NCI-H345 treated with DMSO at 0.1 percent for 48 hours (cell line): ENCODE data around the gene FBXO4.

ENCODE experiments used
- DNase-seq: peaks from one replicate; lab custom pipeline; 2025; ENCODE audit not compliant: unreplicated experiment; lab: John Stamatoyannopoulos, UW

FBXO4 gene, protein sequence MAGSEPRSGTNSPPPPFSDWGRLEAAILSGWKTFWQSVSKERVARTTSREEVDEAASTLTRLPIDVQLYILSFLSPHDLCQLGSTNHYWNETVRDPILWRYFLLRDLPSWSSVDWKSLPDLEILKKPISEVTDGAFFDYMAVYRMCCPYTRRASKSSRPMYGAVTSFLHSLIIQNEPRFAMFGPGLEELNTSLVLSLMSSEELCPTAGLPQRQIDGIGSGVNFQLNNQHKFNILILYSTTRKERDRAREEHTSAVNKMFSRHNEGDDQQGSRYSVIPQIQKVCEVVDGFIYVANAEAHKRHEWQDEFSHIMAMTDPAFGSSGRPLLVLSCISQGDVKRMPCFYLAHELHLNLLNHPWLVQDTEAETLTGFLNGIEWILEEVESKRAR

DNA sequence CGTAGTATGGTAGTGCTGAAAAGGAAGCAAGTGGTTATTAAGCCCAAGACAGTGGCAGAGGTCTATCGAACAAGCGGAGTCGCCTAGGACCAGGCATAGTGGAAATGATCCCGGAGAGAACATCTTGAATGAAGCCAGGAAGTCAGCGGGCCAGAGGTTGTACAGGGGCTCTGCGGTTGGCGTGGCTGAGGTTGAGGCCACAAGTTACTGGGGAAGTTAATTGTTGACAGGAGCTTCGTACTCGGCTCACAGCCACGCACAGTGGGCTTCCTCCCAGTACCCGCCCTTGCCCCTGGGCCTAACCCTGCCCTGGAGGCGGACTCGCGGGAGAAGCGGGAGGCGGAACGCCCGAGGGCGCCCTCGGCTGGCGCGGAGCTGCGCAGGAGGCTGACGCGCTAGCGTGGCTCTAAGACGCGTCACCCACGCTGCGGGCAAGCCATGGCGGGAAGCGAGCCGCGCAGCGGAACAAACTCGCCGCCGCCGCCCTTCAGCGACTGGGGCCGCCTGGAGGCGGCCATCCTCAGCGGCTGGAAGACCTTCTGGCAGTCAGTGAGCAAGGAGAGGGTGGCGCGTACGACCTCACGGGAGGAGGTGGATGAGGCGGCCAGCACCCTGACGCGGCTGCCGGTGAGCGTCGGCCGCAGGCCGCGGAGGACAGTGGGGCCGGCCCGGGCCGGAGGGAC is at the start of gene FBXO4:
TSS of gene FBXO4 (plus strand) at position 410 of the 683 bp plus-strand sequence. CDS start at position 439, 29 bp downstream.
- DNase-seq: peak; percentile 40

DNA sequence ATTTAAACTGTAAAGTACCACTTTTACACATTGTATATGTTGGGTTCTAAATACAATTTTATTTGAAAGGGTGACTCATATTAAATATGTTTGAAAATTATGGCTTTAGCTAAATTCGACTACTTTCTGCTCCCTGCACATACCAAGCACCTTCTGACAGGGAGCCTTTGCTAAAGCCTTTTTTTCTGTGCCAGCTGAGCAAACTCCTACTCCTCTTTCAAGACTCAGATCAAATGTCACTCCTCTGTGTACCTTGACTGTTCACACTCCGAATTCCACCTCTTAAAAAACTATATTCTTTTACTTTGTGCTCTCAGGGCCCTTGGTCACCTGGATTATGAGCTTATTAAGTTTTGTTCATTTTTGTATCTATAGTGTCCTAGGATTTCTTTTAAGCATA is 48.4 kb upstream of the FBXO4 start:
- no peak for DNase-seq

DNA sequence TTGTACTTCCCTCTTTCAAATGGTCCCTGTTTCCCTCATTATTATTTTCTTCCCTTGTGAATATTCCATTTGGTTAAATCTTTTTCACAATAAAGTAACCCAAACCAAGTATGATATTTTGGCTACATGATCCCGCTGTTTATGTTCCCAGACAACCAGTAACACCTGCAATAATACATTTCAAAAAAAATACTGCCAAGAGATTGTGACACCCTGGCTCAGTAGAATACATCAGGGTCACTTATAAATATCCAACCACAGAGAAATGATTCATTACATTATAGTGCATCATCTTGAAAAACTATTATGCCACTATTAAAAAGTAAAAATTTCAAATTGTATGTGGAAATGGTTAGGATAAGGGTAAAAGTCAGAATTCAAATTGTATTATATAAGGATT is 47.7 kb upstream of the FBXO4 start:
- DNase-seq: no peak

DNA sequence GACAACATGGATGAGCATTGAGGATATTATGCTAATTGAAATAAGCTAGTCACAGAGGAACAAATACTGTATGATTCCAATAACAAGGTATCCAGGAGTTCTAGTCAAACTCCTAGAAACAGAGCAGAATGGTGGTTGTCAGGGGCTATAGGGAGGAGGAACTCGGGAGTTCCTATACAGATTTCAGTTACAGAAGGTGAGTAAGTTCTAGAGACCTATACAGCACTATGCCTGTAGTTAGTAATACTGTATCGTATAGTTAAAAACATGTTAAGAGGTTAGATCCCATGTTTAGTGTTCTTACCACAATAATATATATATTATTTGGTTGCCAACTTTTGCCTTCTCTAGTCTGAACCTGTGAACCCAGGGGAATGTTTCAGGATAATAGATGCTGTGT is 46.9 kb upstream of the FBXO4 start:
- no peak for DNase-seq

DNA sequence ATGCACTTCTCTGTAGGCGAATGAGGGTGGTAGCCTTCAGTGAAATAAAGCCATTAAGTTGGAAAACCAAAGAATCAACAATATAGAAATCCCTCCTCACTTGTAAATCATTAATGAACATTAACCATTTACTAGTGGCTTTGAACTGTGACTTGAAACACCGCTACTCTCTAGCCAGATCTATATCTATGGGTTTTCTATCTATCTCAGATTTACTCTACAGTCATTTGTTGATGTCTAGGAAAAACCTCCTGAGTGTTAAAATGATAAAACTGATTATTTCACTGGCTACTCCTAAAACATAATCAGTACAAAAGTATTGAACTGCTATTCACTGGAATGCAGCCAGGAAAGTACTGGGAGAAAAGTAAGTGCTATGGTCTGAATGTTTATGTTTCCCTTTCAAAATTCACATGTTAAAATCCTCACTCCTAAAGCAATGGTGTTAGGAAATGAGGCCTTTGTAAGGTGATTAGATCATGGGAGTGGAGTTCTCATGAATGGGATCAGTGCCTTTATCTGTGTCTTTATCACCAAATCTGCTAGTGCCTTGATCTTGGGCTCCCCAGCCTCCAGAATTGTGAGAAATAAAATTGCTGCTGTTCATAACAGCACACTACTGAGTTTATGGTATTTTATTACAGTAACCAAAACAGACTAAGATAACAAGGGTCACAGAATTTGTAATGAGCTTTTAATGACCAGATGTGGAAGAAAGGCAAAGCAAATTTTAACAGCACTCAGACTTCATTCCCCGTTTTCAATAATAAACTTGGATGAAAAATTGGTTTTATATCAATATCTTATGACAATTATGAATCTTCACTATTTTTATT is 46.2 kb upstream of the FBXO4 start:
- DNase-seq: no peak

DNA sequence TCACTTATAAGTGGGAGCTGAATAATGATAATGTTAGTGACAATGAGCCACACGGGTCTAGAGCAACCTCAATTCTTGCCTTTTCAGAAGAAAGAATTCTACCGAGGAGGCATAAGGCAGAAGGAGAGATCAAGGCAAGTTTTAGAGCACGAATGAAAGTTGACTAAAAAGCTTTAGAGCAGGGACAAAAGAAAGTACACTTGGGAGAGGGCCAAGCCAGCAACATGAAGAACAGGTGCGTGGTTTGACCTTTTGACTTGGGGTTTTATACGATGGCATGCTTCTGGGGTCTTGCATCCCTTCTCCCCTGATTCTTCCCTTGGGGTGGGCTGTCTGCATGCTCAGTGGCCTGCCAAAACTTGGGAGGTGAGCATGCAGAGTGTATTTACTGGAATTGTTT is 42.3 kb upstream of the FBXO4 start:
- no peak for DNase-seq

DNA sequence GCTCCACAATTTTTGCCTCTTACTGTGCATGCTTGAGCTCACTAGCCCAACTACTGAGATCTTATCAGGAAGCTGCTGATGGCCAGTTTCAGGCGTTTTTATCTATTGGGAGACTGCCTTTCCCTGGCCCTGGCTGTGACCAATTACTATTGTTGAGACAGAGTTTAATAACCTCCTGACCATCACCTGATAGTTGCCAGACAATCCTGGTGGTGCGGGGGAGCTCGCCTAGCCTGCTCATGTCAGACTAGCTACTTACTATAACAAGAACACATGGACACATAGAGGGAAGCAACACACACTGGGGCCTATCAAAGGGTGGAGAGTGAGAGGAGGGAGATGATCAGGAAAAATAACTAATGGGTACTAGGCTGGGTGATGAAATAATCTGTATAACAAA is 41.8 kb upstream of the FBXO4 start:
- DNase-seq: no peak

DNA sequence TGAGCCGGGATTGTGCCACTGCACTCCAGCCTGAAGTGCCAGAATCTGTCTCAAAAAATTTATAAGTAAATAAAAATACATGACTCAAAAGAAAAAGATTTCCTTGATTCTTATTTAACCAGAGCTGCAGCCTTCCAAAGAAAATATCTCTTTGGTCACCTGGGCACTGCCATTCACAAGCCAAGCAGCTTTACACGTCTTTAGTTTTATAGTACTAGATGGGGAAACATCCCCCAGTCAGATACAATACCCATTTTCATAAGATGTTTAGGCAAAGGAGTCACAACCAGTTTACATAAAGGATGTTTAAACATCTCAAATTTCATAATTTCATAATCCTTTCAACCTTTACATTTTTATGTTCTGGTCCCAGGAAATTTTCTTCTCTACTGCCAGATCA is 41.1 kb upstream of the FBXO4 start:
- DNase-seq: no peak

DNA sequence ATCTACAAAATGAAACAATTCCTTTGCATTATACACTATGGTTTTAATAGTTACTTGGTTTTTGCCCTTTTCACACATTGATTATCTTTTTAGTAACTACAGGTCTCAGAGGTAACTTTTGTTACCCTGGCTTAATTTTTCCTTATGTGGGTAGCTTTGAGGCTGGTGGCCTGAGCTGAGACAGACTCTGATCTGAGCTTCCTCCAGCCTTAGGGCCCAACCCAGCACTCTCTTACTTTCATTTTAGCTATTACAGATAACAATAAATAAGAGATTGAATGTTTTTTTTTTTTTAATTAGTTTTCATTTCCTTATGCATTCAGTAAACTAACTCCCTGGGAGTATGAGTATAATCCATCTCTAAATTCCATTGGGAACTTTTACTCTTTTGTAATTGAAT is 39.8 kb upstream of the FBXO4 start:
- no peak for DNase-seq

DNA sequence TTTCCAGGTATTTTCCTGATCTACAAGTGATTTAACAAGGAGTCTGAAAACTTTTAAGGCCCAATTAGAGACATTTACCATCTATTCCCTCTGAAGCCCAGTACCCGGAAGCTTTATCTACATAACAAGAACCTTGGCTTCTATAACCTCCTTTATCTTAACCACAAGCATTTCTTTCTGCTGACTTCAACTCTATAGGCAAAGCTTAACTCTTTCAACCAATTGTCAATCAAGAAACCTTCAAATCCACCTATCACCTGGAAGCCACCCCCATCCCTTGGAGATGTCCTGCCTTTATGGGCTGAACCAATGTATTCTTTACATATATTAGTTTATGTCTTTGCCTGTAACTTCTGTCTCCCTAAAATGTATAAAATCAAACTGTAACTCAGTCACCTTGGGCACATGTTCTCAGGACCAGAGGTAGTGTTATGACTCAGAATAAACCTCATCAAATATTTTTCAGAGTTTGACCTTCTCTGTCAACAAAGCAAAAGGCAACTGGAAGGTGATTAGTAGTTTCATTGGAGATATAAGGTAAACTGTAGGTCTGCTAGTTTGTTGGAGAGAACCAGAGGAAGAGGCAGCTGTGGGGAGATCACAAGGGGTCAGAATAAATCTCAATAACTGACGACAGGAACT is 33.9 kb upstream of the FBXO4 start:
- no peak for DNase-seq

DNA sequence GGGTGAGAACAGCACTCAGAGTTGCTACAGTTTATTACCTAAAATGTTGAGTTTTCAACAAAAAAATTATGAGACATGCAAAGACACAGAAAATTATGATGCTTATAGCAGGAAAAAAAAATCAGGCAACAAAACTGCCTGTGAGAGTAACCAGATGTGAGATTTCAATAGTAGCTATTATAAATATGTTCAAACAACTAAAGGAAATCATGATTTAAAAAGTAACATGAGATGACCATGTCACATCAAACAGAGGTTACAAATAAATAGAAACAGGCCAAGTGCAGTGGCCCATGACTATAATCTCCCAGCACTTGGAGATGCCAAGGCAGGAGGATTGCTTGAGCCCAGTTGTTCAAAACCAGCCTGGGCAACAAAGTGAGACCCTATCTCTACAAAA is 33.0 kb upstream of the FBXO4 start:
- no peak for DNase-seq

DNA sequence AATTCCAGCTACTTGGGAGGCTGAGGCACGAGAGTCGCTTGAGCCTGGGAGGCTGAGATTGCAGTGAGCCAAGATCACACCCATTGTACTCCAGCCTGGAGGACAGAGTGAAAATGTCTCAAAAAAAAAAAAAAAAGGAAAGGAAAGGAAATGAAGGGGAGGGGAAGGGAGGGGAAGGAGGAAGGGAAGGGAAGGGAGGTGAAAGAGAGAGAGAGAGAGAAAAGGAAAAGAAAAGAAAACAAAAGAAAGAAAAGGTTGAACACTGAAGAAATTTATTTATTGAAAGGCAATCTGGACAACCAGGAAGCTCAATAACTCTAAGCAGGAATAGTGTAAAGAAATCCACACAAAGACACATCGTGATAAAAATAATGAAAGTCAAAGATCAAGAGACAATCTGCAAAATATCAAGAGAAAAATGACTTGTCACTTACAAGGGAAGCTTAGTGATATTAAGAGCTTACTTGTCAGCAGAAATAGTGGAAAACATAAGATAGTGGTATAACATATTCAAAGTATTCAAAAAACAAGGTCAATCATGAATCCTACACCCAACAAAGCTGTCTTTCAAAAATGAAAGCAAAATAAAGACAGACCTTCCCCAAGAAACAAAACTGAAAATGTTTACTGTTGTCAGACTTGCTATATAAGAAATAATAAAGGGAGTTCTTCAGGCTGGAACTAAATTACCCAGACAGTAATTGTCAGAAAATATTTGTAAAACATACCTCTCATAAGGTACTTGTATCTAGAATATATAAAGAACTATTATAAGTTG is 31.8 kb upstream of the FBXO4 start:
- no peak for DNase-seq

DNA sequence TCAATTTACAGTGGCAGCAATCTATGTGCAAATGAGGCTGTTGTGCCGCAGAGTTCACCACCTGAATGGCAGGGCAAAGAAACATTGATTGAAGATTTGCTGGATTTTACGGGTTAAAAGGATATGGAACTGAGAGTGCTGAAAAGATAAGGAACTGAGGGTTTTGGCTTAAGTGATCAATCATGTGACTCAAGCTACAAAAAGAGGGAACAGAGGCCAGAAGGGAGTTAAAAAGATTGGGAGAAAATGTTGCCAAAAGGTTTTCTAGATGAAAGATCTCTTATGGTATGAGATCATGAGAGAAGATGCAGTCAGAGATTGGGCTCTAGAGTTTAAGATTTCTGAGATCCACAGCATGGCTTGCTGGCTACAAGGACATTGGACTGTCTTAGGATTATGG is 28.9 kb upstream of the FBXO4 start:
- DNase-seq: no peak

DNA sequence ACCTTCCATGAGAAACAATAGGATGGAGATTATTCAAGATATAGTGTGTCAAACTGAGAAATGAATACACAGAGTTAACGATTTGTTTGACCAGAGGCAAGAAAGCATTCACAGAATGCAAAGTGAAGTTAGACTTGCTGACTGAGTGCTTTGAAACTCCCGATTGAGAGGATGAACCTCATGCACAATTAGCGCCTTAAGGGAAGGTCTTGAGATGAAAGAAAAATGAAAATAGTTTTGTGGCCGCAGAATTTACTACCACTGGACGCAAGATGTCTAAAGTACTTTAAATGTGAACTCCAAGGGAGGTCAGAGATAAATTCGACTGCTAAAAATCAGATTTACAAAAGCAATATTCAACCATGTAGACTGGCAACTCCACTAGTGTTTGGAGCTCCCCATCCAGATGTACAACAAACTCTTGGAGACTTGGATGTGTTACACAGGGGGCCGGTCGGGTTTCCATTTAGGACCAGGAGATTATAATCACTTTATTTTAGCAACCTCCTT is 21.6 kb upstream of the FBXO4 start:
- no peak for DNase-seq

DNA sequence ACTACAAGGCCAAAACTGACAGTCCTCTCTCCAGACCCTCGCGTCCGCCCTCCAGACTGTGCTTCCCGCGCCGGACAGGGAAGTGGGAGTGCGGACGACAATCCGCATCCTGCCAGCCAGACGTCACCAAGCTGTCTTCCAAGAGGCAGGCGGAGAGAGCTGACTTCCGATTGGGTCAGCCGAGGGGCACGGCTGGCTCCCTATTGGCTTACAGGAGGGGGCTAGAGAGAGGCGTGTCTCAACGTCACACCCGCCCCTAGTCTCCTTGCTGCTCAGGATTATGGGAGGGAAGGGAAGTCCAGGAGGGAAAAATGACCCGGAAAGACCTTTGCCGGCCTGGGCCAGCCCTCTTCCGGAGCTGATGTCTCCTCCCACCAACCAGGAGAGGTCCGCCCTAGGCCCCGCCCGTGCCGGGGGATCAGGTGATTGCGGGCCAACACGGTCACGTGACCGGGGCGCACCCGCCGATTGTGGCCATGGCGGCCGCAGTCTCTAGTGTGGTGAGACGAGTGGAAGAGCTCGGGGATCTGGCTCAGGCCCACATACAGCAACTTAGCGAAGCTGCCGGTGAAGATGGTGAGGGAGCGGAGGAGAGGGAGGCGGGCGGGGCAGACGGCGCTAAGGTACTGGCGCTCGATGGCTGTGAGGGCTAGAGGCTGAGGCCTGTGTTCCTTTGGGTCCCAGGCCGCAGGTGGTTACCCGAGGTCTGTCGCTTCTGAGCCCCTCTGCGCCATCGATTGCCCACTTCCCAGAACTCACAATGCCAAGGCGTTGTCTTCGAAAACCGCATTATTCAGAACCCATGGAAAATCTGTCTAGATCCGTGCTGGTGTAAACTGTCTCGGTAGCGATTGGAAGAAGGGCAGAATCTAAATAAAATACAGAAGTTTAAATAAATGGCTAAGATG is 20.9 kb upstream of the FBXO4 start, which contains the start of gene RIMOC1:
TSS of gene RIMOC1 (plus strand) at position 453 of the 908 bp plus-strand sequence. CDS start at position 477, 24 bp downstream.
- DNase-seq: peak; percentile 99

DNA sequence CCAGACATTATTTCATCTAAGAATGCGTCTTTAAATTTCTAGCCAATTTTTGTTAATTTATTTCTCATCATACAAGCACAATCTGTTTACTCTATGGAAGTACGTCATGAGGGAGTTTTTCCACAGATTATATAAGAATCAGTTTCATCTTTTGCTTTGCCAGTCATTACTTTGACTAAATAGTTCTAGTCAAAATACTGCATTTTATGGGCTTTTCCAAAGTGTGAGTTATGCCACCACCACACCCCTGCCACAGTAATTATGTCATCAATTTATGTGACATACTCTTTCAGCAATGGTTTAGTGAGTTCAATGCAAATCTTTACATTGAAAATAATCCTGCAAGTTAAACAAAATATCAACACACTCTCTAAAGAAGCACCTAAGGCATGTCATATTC is 18.9 kb upstream of the FBXO4 start:
- no peak for DNase-seq

DNA sequence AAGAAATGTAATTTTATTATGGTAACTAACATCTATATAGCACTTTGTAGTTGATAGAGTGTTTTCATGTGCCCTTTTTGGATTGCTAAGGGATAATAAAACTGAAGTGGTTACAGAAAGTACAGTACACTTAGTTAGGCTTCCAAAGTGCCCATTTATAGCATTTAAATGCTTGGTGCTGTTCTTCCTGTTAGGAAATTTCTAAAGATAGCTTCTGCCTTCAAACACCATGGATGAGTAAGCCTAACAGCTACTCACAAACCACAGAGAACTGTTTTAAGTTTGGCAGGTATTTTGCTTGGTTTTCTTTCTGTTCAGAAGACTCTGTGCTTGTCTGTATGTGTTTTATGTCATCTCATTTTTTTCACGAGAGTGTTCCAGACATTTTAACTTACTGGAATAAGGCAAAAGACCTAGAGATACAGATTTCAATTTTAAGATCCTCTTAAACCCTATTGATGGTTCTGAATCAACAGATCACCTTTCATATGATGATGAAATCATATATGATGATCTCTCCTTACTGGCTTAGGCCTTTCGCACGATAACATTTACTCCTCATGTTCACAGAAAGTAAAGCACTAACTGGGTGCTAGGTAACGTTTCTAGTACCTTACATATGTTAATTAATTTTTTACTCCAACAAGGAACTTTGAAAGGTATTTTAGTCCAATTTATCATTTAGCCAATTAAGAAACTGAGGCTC is 16.6 kb upstream of the FBXO4 start:
- DNase-seq: no peak

DNA sequence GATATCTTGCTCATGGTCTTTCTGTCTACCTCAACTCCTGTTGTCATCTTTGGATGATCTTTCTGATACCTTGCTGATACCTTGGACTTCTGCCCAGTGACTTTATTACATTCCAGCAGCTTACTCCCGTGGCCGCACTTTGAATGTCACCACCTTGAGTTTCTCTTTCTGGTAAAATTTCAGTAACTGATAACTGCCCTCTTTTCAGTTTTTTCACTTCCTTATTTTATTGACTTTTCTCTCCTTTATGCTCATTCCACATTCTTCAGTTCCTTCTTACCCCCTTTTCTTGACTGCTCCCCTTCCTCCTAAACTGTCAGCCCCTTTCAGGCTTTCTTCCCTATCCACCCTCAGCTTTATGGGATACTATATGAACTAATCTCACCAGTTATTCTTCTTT is 7.0 kb upstream of the FBXO4 start:
- no peak for DNase-seq

DNA sequence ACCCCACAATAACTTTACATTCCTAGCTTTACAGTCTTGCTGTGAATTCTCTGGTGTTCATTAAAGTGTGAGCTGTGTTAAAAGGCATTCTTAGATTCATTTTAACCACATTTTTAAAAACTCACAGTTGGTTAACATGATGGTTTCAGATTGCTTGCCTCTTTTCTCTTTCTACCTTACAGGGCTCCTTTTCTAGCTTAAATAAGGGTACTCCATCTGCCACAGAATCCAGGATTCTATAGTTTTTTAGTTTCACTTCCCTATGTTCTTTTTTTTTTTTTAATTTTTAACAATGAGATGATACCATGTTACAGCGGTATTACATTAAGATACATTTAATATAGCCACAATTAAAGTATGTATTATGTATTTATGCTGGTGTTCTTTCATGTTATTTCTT is 3.9 kb upstream of the FBXO4 start:
- DNase-seq: no peak
